SK-N-SH (cell line): ENCODE measurements around the gene SH3TC1. TPM values are rescaled to one million over a fixed set of nuclear protein-coding genes. Genes with fewer than 3 reads are reported as not detected.

Source experiments
- CTCF ChIA-PET: fragments of 300-600, 350-600 bp; formaldehyde crosslinking; extraction: SDS; loops from one replicate; lab custom pipeline; 2021; lab: Yijun Ruan, JAX
- POLR2A ChIA-PET: fragments of 350-600 bp; sonication (Branson Sonifier 250); formaldehyde crosslinking; extraction: SDS; loops from one replicate; lab custom pipeline; 2020; ENCODE audit warnings: antibody characterized with exemption, inconsistent platforms; lab: Yijun Ruan, JAX
- DNase-seq: peaks from one replicate; pipeline ENCODE4 v3.0.0; 2012
- H2AFZ ChIP-seq: fragments of 200-600 bp; sonication (generic); 2 replicates; pipeline ENCODE4 v1.8.1; 2016; ENCODE audit warnings: antibody characterized with exemption, mild to moderate bottlenecking, low read depth
- H3F3A ChIP-seq: fragments of 200-600 bp; sonication (generic); replicated peaks from 2 replicates; pipeline ENCODE3; 2016; ENCODE audit warnings: antibody characterized with exemption, mild to moderate bottlenecking; ENCODE audit not compliant: insufficient read depth
- H3K27ac ChIP-seq, 2 experiments: fragments of 200-500 bp in 1 of 2; fragments of 200-600 bp in 1 of 2; sonication (Bioruptor generic) in 1 of 2; sonication (generic), shearing (Covaris generic) in 1 of 2; 2 replicates each; pipeline versions ENCODE4 v1.5.1 to v1.6.1; 2014 to 2016; ENCODE audit warnings: low read depth in 2 of 2, inconsistent platforms in 1 of 2, low read length in 1 of 2, mild to moderate bottlenecking in 1 of 2, mixed read lengths in 1 of 2
- H3K27me3 ChIP-seq: fragments of 200-600 bp; sonication (generic), shearing (Covaris generic); 2 replicates; pipeline ENCODE4 v1.6.1; 2016; ENCODE audit warnings: mixed run types; ENCODE audit not compliant: insufficient read depth
- H3K36me3 ChIP-seq, 2 experiments: fragments of 200-500 bp in 1 of 2; fragments of 200-600 bp in 1 of 2; sonication (Bioruptor generic) in 1 of 2; sonication (generic) in 1 of 2; replicated peaks in 1 of 2; 2 replicates each; pipeline versions ENCODE3 to v1.5.1; 2014 to 2016; ENCODE audit warnings: low read length in 1 of 2, mild to moderate bottlenecking in 1 of 2; ENCODE audit not compliant: insufficient read depth in 2 of 2, control insufficient read depth in 1 of 2
- H3K4me1 ChIP-seq, 2 experiments: fragments of 200-500 bp in 1 of 2; fragments of 200-600 bp in 1 of 2; sonication (Bioruptor generic) in 1 of 2; sonication (generic), shearing (Covaris generic) in 1 of 2; 2 replicates each; pipeline versions ENCODE4 v1.5.1 to v1.6.1; 2014 to 2016; ENCODE audit warnings: low read depth in 1 of 2, low read length in 1 of 2, mixed run types in 1 of 2; ENCODE audit not compliant: insufficient read depth in 2 of 2, control insufficient read depth in 1 of 2
- H3K4me2 ChIP-seq: fragments of 200-600 bp; sonication (generic), shearing (Covaris generic); 2 replicates; pipeline ENCODE4 v1.6.1; 2017; ENCODE audit warnings: mixed run types
- H3K4me3 ChIP-seq, 2 experiments: fragments of 200-500 bp in 1 of 2; fragments of 200-600 bp in 1 of 2; sonication (Bioruptor generic) in 1 of 2; sonication (generic), shearing (Covaris generic) in 1 of 2; 2 replicates each; pipeline versions ENCODE4 v1.5.1 to v1.8.1; 2014 to 2016; ENCODE audit warnings: low read depth in 2 of 2, inconsistent platforms in 1 of 2, low read length in 1 of 2, mild to moderate bottlenecking in 1 of 2, mixed read lengths in 1 of 2, moderate library complexity in 1 of 2
- H3K79me2 ChIP-seq: fragments of 200-600 bp; sonication (generic); 2 replicates; pipeline ENCODE4 v1.8.1; 2017; ENCODE audit warnings: mild to moderate bottlenecking; ENCODE audit not compliant: insufficient read depth
- H3K9ac ChIP-seq: fragments of 200-600 bp; sonication (generic); 2 replicates; pipeline ENCODE4 v1.6.1; 2017; ENCODE audit warnings: mixed run types
- H3K9me2 ChIP-seq: fragments of 200-600 bp; sonication (generic); 2 replicates; pipeline ENCODE4 v1.6.1; 2017; ENCODE audit warnings: mixed run types
- H3K9me3 ChIP-seq: fragments of 200-600 bp; sonication (generic); 2 replicates; pipeline ENCODE4 v1.6.1; 2017; ENCODE audit warnings: mixed run types, mild to moderate bottlenecking, moderate library complexity
- H4K20me1 ChIP-seq: fragments of 200-600 bp; sonication (generic); 2 replicates; pipeline ENCODE4 v1.6.1; 2017; ENCODE audit warnings: mild to moderate bottlenecking, mixed run types; ENCODE audit not compliant: insufficient read depth
- EZH2phosphoT487 ChIP-seq: fragments of 200-600 bp; sonication (generic); IDR thresholded peaks from 2 replicates; pipeline ENCODE4 v1.6.1; 2017; ENCODE audit warnings: low read depth, mixed run types, mild to moderate bottlenecking, antibody characterized with exemption, moderate library complexity, borderline replicate concordance
- FOSL2 ChIP-seq: IDR thresholded peaks from 2 replicates; pipeline ENCODE4 v1.4.0; 2012; ENCODE audit warnings: low read depth, mild to moderate bottlenecking, moderate library complexity, borderline replicate concordance
- JUND ChIP-seq: IDR thresholded peaks from 2 replicates; pipeline ENCODE4 v1.4.0; 2012
- NFIC ChIP-seq: IDR thresholded peaks from 2 replicates; pipeline ENCODE4 v1.4.0; 2012; ENCODE audit warnings: borderline replicate concordance
- NRF1 ChIP-seq: IDR thresholded peaks from 2 replicates; pipeline ENCODE4 v1.6.1; 2012; ENCODE audit warnings: low read depth, mild to moderate bottlenecking, low read length
- POLR2AphosphoS5 ChIP-seq: IDR thresholded peaks from 2 replicates; pipeline ENCODE4 v1.6.1; 2012; ENCODE audit warnings: low read depth, low read length
- RCOR1 ChIP-seq: fragments of 150-350 bp; IDR thresholded peaks from 2 replicates; pipeline ENCODE4 v1.6.1; 2017; ENCODE audit warnings: antibody characterized with exemption, low read length
- RFX5 ChIP-seq: IDR thresholded peaks from 2 replicates; pipeline ENCODE4 v1.6.1; 2012; ENCODE audit warnings: mild to moderate bottlenecking, improper control_type of control experiment, low read length
- SIN3A ChIP-seq: IDR thresholded peaks from 2 replicates; pipeline ENCODE4 v1.6.1; 2012; ENCODE audit warnings: low read depth, mild to moderate bottlenecking, low read length, moderate library complexity, borderline replicate concordance
- TCF12 ChIP-seq: IDR thresholded peaks from 2 replicates; pipeline ENCODE4 v1.4.0; 2012
- YY1 ChIP-seq: IDR thresholded peaks from 2 replicates; pipeline ENCODE4 v1.4.0; 2012; ENCODE audit warnings: low read depth, mild to moderate bottlenecking
- WGBS: methylation state at CpG from one replicate; pipeline ENCODE4 v1.1.6; 2017; ENCODE audit warnings: low lambda C conversion rate; 5-methylcytosine and 5-hydroxymethylcytosine counted together
- polyA plus RNA-seq, 3 experiments: library from polyadenylated mRNA; depleted of rRNA; stranded (reverse); fragments of >200 nt; gene quantifications; 2 replicates each; pipeline ENCODE4 v1.2.3, GENCODE V29; 2012
- TF ChIP-seq, protein P1 (sequence below): IDR thresholded peaks from 2 replicates; pipeline ENCODE4 v1.4.0; 2012; ENCODE audit warnings: low read depth, borderline replicate concordance
- TF ChIP-seq, protein P2 (sequence below): IDR thresholded peaks from 2 replicates; pipeline ENCODE4; 2012
- TF ChIP-seq, protein P3 (sequence below): fragments of 150-350 bp; IDR thresholded peaks from 2 replicates; pipeline ENCODE4 v1.6.1; 2016; ENCODE audit warnings: mild to moderate bottlenecking, low read depth, low read length

SH3TC1 gene
- polyA plus RNA-seq, 1 of the 3 experiments (the other 2 are of a cell fraction), result 2.7 TPM

DNA sequence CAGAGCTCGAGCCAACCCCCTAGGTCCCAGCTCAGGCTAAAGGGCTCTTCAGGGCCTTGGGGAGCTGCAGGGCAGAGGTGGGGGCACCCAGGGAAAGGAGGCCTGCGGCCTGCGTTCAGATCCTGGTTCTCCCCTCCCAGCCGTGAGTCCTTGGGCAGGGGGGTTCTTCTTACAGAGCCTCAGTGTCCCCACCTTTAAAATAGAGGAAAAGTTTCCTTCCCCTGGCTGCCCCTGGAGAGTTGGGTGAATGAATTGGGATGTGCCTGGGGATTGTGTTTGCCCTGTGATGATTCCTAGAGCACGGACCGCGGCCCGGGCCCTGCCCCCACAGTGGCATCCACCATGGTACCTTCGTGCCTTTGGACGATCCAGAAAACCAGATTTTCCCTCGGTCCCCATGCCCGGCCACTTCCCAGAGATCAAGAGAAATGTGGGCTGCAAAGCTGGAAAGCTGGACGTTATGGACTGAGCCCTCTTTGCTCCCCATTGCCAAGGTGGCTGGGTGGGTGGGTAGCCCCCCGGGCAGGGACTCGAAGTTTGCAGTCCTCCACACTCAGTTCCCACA is 81.9 kb downstream of the SH3TC1 start:
- no peak overlapping the region for H3K4me3 ChIP-seq
- TF ChIP-seq, protein P1, sequence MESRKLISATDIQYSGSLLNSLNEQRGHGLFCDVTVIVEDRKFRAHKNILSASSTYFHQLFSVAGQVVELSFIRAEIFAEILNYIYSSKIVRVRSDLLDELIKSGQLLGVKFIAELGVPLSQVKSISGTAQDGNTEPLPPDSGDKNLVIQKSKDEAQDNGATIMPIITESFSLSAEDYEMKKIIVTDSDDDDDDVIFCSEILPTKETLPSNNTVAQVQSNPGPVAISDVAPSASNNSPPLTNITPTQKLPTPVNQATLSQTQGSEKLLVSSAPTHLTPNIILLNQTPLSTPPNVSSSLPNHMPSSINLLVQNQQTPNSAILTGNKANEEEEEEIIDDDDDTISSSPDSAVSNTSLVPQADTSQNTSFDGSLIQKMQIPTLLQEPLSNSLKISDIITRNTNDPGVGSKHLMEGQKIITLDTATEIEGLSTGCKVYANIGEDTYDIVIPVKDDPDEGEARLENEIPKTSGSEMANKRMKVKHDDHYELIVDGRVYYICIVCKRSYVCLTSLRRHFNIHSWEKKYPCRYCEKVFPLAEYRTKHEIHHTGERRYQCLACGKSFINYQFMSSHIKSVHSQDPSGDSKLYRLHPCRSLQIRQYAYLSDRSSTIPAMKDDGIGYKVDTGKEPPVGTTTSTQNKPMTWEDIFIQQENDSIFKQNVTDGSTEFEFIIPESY, result no peak
- TF ChIP-seq POLR2AphosphoS5 (no peak), JUND (no peak), YY1 (no peak)
- H4K20me1 ChIP-seq, result no peaks in the 10 kb centered on the region
- WGBS, result 80% methylated on average over 2 of the region's 15 CpGs
- H3F3A ChIP-seq, result peaks cover 2% of the 10 kb centered on the region
- no peak overlapping the region for H3K4me2 ChIP-seq
- no peaks in the 10 kb centered on the region for H3K27me3 ChIP-seq
- no peaks in the 10 kb centered on the region for H3K9me3 ChIP-seq
- no peak overlapping the region for H2AFZ ChIP-seq
- H3K4me1 ChIP-seq, result peaks cover 25 to 28% of the 10 kb centered on the region in 2 experiments; a peak in 3 of 4 replicates
- no peaks in the 10 kb centered on the region for H3K79me2 ChIP-seq
- no peaks in the 10 kb centered on the region for H3K9me2 ChIP-seq
- H3K9ac ChIP-seq, result no peak overlapping the region
- no peak for DNase-seq
- ChIA-PET CTCF (interaction anchor here (1.0 kb wide), 1 partner anchor 104 kb away, joined by 3 read pairs; no protein-coding TSS in a partner anchor), POLR2A (no interaction called here)
- no peaks in the 10 kb centered on the region for H3K36me3 ChIP-seq
- H3K27ac ChIP-seq, result no peak overlapping the region

DNA sequence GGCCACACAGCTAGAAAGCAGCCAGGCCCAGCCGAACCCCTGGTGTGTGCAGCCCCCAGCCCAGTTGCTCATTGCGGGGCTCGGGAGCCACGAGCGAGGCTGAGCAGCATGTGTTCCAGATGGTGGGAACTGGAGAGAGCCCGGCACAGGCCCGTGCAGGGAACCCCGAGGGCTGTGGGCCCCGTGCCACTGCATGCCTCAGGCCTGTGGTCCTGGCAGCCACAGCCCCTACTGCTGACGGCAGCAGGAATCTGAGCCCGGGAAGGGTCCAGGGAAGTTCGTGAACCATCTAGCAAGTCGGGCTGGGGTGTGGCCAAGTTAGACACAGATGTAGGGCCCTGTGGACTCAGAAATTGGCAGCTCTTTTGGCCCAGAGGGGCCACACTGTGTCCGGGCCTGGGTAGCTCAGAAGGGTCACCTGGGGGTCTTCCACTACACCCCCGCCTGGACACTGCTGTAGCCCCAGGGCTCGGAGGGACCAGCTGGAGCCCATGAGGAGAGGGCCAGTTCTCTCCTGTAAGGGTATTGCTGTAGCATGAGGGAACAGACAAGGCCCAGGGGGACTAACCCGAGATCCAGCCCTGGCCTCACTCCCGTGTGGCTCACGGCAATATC is 82.5 kb downstream of the SH3TC1 start:
- no peak for DNase-seq
- Histone ChIP-seq H2AFZ (no peak overlapping the region), H3K9me3 (no peaks in the 10 kb centered on the region), H3K4me3 (no peak overlapping the region), H3K9me2 (no peaks in the 10 kb centered on the region), H3K27ac (no peak overlapping the region), H3K36me3 (no peaks in the 10 kb centered on the region), H3K79me2 (no peaks in the 10 kb centered on the region), H4K20me1 (no peaks in the 10 kb centered on the region), H3K9ac (no peak overlapping the region), H3F3A (no peaks in the 10 kb centered on the region), H3K27me3 (no peaks in the 10 kb centered on the region), H3K4me1 (peaks cover 22 to 32% of the 10 kb centered on the region in 2 experiments; a peak in 3 of 4 replicates), H3K4me2 (no peak overlapping the region)
- POLR2A ChIA-PET, result no interaction called here
- no peak for TF ChIP-seq NFIC
- TF ChIP-seq SIN3A, result no peak
- TF ChIP-seq FOSL2, result no peak
- TF ChIP-seq, protein P2, sequence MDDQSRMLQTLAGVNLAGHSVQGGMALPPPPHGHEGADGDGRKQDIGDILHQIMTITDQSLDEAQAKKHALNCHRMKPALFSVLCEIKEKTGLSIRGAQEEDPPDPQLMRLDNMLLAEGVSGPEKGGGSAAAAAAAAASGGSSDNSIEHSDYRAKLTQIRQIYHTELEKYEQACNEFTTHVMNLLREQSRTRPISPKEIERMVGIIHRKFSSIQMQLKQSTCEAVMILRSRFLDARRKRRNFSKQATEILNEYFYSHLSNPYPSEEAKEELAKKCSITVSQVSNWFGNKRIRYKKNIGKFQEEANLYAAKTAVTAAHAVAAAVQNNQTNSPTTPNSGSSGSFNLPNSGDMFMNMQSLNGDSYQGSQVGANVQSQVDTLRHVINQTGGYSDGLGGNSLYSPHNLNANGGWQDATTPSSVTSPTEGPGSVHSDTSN, result no peak
- TF ChIP-seq, protein P3, sequence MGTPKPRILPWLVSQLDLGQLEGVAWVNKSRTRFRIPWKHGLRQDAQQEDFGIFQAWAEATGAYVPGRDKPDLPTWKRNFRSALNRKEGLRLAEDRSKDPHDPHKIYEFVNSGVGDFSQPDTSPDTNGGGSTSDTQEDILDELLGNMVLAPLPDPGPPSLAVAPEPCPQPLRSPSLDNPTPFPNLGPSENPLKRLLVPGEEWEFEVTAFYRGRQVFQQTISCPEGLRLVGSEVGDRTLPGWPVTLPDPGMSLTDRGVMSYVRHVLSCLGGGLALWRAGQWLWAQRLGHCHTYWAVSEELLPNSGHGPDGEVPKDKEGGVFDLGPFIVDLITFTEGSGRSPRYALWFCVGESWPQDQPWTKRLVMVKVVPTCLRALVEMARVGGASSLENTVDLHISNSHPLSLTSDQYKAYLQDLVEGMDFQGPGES, result no peak
- TF ChIP-seq EZH2phosphoT487, result no peak
- TF ChIP-seq RFX5, result no peak
- TF ChIP-seq TCF12, result no peak
- no peak for TF ChIP-seq RCOR1
- TF ChIP-seq NRF1, result no peak
- TF ChIP-seq, all 33 proteins: peak for 0
- WGBS, result 93% methylated on average over 8 of the region's 19 CpGs
- CTCF ChIA-PET, result interaction anchor here (1.0 to 1.8 kb wide), 2 partner anchors 105 to 121 kb away, joined by 3 to 7 read pairs; no protein-coding TSS in a partner anchor
